ENCODE data around the gene GRIK3.

GRCh38 chr1:36814083-36814482 lies 220.2 kb downstream of the GRIK3 start:
- TF ChIP-seq, protein P1, sequence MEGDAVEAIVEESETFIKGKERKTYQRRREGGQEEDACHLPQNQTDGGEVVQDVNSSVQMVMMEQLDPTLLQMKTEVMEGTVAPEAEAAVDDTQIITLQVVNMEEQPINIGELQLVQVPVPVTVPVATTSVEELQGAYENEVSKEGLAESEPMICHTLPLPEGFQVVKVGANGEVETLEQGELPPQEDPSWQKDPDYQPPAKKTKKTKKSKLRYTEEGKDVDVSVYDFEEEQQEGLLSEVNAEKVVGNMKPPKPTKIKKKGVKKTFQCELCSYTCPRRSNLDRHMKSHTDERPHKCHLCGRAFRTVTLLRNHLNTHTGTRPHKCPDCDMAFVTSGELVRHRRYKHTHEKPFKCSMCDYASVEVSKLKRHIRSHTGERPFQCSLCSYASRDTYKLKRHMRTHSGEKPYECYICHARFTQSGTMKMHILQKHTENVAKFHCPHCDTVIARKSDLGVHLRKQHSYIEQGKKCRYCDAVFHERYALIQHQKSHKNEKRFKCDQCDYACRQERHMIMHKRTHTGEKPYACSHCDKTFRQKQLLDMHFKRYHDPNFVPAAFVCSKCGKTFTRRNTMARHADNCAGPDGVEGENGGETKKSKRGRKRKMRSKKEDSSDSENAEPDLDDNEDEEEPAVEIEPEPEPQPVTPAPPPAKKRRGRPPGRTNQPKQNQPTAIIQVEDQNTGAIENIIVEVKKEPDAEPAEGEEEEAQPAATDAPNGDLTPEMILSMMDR (conservative IDR thresholded peaks at IDR 0.05; ENCODE audit: low read length): no peak
- TF ChIP-seq EZH2phosphoT487 (IDR thresholded peaks at IDR 0.05; ENCODE audit: borderline replicate concordance, low read depth, low read length): no peak

Data from OCI-LY7 (cell line).